ENCODE data around the gene NCK2. TPM values are rescaled to one million over a fixed set of nuclear protein-coding genes. Genes with fewer than 3 reads are reported as not detected.

Gene NCK2
- total RNA-seq, 1 experiment from 2014 or later: 49.2 TPM

DNA sequence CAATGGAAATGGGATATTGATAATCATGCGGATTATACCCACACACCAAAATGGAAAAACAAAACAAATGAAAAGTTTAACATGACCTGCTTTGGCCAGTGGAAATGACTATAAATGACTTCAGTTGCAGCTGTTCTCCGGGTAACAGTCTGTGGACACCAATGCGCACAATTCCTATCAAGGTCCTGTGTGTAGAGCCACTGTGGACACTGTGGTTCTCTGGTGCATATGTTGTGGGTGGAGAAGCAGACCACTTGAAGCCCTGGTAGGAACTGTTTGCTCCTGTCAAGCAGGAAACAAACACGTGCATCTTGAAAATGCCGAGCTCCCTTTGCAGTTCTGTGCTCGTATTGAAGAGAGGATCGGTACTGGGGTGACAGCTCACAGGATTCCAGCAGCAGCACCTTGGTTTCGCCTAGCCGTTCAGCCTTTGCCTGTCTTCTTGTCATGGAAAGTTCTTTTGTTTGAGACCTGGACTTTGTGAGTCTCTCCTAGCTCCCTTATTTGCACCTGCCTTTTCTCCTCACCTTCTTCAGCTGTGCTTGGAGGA is 32.9 kb downstream of the NCK2 start:
- H4K5ac ChIP-seq (ENCODE audit: insufficient read length, low read depth, low read length): no peak overlapping the region
- no peaks in the 10 kb centered on the region for H3K9me3 ChIP-seq (ENCODE audit: control insufficient read depth, low read depth, low read length)
- no peak overlapping the region for H2AFZ ChIP-seq (ENCODE audit: low read length)
- H3K79me2 ChIP-seq (ENCODE audit: insufficient read depth, low read length): peaks cover 21% of the 10 kb centered on the region; the same call in 1 of the 2 replicates
- H3K18ac ChIP-seq (ENCODE audit: insufficient read length, low read depth, low read length): no peak overlapping the region
- H2BK120ac ChIP-seq (ENCODE audit: low read depth, low read length, poor library complexity, severe bottlenecking): no peak overlapping the region
- H2BK12ac ChIP-seq (ENCODE audit: insufficient read length, low read depth, low read length): no peak overlapping the region
- H3K79me1 ChIP-seq (ENCODE audit: insufficient read depth, low read depth, low read length, poor library complexity, severe bottlenecking): peaks cover 19% of the 10 kb centered on the region
- H3K27ac ChIP-seq (ENCODE audit: insufficient read length, low read depth, low read length): no peak overlapping the region
- H2BK5ac ChIP-seq (ENCODE audit: insufficient read length, low read length): no peak overlapping the region
- no peaks in the 10 kb centered on the region for H3K4me1 ChIP-seq (ENCODE audit: insufficient read depth, low read length)
- H3K56ac ChIP-seq (ENCODE audit: insufficient read length, low read depth, low read length): no peak overlapping the region
- no peak overlapping the region for H3T11ph ChIP-seq (ENCODE audit: low read length)
- no peaks in the 10 kb centered on the region for H3K27me3 ChIP-seq (ENCODE audit: insufficient read depth, low read length)
- no peak for DNase-seq
- no peak overlapping the region for H3K23ac ChIP-seq (ENCODE audit: insufficient read length, low read depth, low read length)
- Mint-ChIP-seq H3K4me1 (peaks cover 77 to 78% of the 10 kb centered on the region in 2 experiments), H3K27ac (peak overlapping the region in 2 of 3 experiments; percentile 30 to 50; a peak in 3 of 7 replicates), H3K36me3 (ENCODE audit: insufficient read depth in 1 of 3, low read depth in 3 of 3) (peaks cover 2 to 15% (median 7%) of the 10 kb centered on the region in 3 experiments; a peak in 4 of 7 replicates), H3K9me3 (no peaks in the 10 kb centered on the region), H3K4me3 (no peak overlapping the region), H3K27me3 (ENCODE audit: low read depth) (no peaks in the 10 kb centered on the region)
- H3K14ac ChIP-seq (ENCODE audit: insufficient read depth, low read length): no peak overlapping the region; the same call in 1 of the 2 replicates
- TF ChIP-seq, protein P1, sequence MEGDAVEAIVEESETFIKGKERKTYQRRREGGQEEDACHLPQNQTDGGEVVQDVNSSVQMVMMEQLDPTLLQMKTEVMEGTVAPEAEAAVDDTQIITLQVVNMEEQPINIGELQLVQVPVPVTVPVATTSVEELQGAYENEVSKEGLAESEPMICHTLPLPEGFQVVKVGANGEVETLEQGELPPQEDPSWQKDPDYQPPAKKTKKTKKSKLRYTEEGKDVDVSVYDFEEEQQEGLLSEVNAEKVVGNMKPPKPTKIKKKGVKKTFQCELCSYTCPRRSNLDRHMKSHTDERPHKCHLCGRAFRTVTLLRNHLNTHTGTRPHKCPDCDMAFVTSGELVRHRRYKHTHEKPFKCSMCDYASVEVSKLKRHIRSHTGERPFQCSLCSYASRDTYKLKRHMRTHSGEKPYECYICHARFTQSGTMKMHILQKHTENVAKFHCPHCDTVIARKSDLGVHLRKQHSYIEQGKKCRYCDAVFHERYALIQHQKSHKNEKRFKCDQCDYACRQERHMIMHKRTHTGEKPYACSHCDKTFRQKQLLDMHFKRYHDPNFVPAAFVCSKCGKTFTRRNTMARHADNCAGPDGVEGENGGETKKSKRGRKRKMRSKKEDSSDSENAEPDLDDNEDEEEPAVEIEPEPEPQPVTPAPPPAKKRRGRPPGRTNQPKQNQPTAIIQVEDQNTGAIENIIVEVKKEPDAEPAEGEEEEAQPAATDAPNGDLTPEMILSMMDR (conservative IDR thresholded peaks at IDR 0.05): no peak
- no peak overlapping the region for H3K4ac ChIP-seq (ENCODE audit: low read depth, low read length)
- H3K4me2 ChIP-seq (ENCODE audit: insufficient read depth, insufficient read length, low read length): no peak overlapping the region
- H4K8ac ChIP-seq (replicated peaks; ENCODE audit: insufficient read length, low read depth, low read length): no peak overlapping the region
- H2BK20ac ChIP-seq (ENCODE audit: low read depth, low read length, poor library complexity, severe bottlenecking): no peak overlapping the region
- H2BK15ac ChIP-seq (ENCODE audit: low read depth, low read length): no peak overlapping the region
- no CpG with 5 or more reads among the region's 9 CpGs for WGBS (ENCODE audit: extremely low coverage, insufficient read length, low lambda C conversion rate)
- H2AK5ac ChIP-seq (ENCODE audit: insufficient read length, low read length): no peak overlapping the region
- H4K20me1 ChIP-seq (ENCODE audit: control insufficient read depth, insufficient read depth, insufficient read length): no peaks in the 10 kb centered on the region
- H3K9ac ChIP-seq (ENCODE audit: extremely low read depth, insufficient read length, low read length): no peak overlapping the region
- H4K91ac ChIP-seq (ENCODE audit: insufficient read length, low read depth, low read length): no peak overlapping the region
- no peaks in the 10 kb centered on the region for H3K23me2 ChIP-seq (ENCODE audit: insufficient read length, low read depth, low read length, poor library complexity, severe bottlenecking)
